GM19193 (cell line): ENCODE results near the gene CNKSR3.
A peak's percentile ranks its signal among the peaks of the same experiment; 100 is the strongest.

ENCODE experiments used
- POLR2A ChIP-seq: IDR thresholded peaks from 4 replicates; pipeline ENCODE4 v1.6.1; 2011; ENCODE audit not compliant: insufficient read depth, insufficient read length; ENCODE audit errors: extremely low read depth

CNKSR3 gene

DNA sequence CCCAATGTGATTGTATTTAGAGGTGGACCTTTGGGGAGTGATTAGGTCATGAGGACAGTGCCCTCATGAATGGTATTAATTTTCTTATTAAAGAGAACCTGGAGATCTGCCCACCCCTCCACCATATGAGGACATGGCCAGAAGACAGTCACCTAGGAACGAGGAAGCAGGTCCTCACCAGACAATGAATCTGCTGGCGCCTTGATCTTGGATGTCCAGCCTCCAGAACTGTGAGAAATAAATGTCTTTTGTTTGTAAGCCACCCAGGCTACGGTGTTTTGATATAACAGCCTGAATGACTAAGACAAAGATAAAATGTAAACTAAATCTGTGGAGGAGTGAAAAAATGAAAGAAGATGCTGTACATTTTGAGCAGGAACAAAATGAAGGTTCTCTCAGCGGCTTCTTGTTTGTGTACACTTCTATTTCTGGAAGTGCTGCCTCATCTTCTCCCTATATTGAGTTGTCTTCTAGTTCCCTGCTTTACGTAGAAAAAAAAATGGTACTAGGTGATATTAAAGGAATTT lies 152.4 kb downstream of the CNKSR3 start:
- no peak for TF ChIP-seq POLR2A

DNA sequence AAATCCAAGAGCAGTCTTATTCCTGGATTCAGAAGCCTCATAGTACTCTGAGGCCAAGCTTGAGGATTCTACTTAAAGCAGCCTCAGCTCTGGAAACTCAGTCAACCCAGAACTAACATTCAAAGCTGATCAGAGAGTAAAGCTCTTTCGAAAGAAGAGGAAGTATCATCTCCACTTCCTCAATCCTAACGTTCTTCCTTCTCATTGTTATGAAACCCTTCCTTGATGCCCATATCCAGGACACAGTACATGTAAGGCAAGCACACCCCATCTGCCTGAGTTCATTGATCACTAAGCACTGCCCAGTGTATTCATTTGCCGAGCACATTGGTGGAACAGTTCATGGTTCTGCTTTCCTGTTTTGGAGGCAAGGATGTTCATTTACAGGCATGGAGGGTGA lies 153.8 kb downstream of the CNKSR3 start, which contains the start of gene IPCEF1:
Gene IPCEF1, minus strand, starts transcription at position 114 of the 400 bp plus-strand sequence. CDS start 90,856 bp downstream, outside the sequence.
- no peak for TF ChIP-seq POLR2A

DNA sequence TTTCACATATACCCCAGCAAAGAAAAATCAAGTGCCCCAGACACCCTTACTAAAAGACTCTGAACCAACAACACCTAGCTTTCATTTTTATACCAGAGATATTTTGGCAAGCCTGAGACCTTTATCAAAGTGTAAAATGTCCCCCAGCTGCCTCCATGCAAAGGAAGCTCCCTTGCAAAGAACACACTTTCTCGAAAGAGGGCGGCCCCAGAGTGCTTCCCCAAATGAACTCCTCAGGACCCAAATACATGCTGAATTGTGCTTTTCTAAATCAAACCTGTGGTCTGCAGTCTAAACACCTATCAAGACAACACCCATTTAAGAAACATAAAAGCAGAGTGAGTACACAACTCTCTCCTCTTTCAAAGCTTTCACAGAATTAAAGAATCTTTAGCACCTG lies 154.4 kb downstream of the CNKSR3 start:
- TF ChIP-seq POLR2A, result no peak

DNA sequence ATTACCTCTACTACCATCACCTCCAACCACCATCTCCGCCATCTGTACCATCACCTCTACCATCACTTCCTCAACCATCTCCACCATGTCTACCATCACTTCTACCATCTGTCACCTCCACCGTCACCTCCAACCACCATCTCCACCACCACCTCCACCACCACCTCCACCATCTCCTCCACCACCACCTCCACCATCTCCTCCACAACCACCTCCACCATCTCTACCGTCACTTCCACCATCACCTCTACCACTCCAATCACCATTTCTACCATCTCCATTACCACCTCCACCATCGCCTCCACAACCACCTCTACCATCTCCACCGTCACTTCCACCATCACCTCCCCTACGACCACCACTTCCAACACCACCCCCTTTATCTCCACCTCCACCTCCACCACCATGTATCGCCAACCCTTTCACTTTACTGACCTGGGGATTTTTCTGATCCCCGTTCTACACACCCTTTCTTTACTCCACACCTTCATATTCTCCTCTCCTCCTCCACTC lies 156.2 kb downstream of the CNKSR3 start:
- peak; percentile 42 for TF ChIP-seq POLR2A

DNA sequence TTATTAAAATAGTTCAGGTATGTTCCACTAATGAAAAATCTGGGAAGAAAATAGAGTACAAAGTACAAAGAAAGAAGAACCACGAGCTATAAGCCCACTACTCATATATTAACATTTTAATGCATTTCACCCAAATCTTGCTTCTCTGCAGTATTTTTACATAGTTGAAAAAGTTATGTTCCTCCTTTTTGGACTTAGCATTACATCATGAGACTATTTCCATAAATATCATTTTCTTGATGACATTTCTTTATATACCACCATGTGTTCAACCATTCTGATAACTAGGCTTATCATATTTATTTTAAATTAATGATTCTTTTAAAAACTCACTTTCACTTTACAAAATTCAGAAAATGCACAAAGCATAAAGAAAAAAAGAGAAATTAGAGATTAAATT lies 156.9 kb downstream of the CNKSR3 start:
- no peak for TF ChIP-seq POLR2A

DNA sequence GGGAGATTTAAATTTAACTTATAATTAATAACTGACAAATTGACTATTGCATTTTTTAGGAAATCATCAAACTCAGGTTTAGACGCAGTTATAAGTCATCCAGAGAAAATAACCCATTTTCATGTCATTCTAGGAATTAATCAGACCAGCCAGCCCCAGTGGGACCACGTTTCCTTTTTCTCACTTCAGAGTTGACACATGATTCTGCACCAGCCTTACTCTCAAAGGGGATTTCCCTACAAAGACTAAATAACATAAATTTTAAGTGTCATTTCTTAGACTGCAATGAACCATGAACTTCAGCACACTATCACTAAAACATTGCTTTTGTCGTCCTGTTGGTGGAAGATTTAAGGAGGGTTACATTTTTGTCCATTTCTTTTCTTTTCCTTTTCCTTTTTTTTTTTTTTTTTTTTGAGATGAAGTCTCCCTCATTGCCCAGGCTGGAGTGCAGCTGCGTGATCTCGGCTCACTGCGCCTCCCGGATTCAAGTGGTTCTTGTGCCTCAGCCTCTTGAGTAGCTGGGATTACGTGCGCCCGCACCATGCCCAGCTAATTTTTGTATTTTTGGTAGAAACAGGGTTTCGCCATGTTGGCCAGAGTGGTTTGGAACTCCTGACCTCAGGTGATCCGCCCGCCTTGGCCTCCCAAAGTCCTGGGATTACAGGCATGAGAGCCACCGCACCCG lies 157.4 kb downstream of the CNKSR3 start:
- TF ChIP-seq POLR2A, result no peak

DNA sequence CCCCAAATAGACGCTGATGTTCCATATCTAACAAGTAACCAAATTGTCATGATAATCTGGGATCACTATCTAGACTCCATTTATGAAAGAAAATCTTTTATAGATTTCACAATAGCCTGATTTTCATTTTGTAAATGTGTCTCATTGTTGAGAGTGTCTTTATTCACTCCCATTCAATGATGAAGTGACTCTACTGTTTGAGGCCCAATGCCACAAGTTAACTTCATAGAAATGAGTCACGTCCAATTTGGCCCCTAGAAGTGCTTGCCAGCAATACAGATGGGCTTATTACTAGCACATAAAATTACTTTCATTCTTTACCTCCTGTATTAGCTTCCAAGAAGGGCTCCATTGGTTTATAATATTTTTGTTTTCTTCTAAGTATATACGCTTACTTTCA lies 160.2 kb downstream of the CNKSR3 start:
- no peak for TF ChIP-seq POLR2A

DNA sequence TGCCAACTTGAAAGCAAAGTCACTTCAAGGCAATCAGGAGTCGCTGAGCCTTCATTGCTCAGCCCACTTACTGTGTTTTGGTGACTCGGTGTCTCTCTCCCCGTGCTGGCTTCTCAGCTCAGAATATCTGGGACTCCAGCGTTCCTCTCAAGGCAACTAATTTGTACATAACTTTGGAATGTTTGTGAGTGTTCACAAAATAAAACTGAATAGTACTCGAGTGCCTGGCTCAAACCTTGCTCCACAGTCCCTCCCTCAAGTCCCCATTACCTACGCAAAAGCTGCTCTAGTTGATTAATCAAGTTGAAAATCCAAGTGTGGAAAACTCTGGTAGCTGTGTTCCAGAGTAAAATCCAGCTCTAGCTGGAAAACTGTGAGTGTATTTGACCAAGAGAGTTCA lies 162.5 kb downstream of the CNKSR3 start:
- no peak for TF ChIP-seq POLR2A

DNA sequence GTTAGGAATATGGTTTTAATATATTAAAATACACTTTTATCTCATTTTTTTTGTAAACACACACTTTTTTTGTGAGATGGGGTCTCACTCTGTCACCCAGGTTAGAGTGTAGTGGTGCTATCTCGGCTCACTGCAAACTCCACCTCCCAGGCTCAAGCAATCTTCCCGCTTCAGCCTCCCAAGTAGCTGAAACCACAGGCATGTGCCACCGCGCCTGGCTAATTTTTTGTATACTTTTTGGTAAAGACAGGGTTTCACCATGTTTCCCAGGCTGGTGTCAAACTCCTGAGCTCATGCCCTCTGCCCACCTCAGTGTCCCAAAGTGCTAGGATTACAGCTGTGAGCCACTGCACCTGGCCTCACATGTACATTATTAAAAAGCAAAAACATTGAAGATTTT lies 164.7 kb downstream of the CNKSR3 start:
- TF ChIP-seq POLR2A, result no peak

DNA sequence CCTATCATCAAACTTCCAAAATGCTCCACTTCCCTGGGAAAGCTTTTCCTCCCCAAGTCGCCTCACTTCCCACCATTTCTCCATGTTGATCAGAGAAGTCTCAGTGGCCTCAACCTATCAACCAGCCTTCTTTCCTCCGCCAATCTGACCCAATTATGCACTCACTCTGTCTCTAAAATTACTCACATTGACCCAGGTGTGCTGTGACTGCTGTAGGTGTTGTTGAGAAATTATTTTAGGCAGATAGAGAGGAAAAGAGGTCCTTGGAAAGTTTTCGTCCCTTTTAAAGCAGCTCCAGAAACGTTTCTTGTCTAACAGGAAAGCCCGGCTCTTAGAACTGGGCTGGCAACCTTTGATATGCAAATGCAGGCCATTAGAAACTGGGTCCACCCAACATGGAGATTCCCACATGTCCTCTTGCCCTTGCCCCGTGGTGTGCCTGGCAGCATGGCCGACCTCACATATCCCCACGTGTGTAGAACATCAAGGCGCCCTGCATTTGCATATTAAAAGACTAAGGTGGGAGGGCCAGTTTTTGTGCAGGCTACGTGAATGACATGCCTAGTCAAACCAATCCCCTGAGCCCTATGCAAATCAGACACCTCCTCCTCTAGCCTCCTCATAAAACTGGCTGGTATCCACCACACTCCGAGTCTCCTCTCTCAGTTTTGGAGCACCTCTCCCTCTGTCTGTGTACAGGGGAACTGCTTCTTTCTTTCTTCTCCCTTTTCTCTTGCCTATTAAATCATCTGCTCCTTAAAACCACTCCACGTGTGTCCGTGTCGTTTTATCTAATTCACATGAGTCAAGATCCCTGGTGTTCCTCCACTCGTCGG lies 166.8 kb downstream of the CNKSR3 start:
- no peak for TF ChIP-seq POLR2A

DNA sequence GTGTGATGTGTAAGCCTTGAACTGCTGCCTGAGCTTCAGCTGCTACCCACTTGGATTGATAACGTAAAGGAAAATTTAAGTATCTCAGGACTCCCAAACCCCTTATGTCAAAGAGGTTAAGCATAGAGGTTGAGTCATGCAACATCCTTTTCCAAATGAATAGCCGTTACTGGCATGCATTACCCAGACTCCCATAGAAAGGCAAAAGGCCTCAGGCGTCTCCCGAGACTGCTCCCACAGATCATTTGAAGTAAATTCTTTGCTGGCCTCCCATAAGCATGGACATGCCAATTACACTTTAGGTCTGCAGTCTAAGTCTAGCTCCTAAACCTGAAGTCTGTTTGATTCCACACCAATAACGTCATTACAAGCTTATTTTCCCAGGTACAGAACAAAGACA lies 168.6 kb downstream of the CNKSR3 start:
- TF ChIP-seq POLR2A, result no peak

DNA sequence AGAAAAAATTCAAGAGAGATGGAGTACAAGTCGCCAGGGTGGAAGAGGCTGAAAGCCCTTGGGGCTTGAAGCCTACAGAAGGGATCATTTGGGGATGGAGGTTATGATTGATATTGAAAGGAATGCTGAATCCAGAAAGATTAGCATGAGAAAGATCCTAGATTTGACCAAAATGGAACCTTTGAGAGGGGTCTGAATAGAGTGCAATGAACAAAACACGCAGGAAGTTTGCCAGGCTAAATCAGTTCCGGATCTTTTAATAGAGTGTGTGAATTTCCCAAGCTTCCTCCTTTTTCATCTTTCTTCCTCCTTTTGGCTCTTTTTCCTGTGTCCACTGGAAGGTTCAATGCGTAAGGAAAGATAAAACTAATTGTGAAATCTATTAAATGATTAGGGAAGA lies 169.1 kb downstream of the CNKSR3 start:
- no peak for TF ChIP-seq POLR2A
